A549 (cell line): ENCODE data around the gene ACTG1. TPM values are rescaled to one million over a fixed set of nuclear protein-coding genes. Genes with fewer than 3 reads are reported as not detected.
A peak's percentile ranks its signal among the peaks of the same experiment; 100 is the strongest.

Experiments
- ATAC-seq, 2 experiments: fragments of 200-7000 bp in 1 of 2; fragments of >200 bp in 1 of 2; cut with Nextera tagmentation in 1 of 2; cut with Tn5 transposase in 1 of 2; 3 replicates each; pipeline versions ENCODE4 v1.8.0 to v1.9.1; 2018 to 2020; ENCODE audit warnings: mild to moderate bottlenecking in 1 of 2, moderate library complexity in 1 of 2
- CTCF ChIA-PET: fragments of 300-600 bp; sonication (Branson Sonifier 250); formaldehyde crosslinking; extraction: SDS; loops from one replicate; lab custom pipeline; 2021; ENCODE audit warnings: antibody characterized with exemption, inconsistent platforms; lab: Yijun Ruan, JAX
- POLR2A ChIA-PET: fragments of 350-600 bp; formaldehyde crosslinking; extraction: SDS; loops from one replicate; lab custom pipeline; 2021; ENCODE audit warnings: antibody characterized with exemption, inconsistent platforms; lab: Yijun Ruan, JAX
- DNase-seq, 2 experiments: peaks; one replicate each; pipeline versions ENCODE4 v3.0.0 to v3.0.0-alpha.2; 2011 to 2016; ENCODE audit warnings: low read depth in 1 of 2, low spot score in 1 of 2
- FAIRE-seq: peaks from 2 replicates; lab custom pipeline; 2011; peaks lifted over from hg19 to GRCh38; lab: Jason Lieb, UNC
- H3K27ac ChIP-seq, 2 experiments: fragments of >200 bp; sonication (Bioruptor Twin); formaldehyde crosslinking; 3 replicates each; pipeline ENCODE4 v1.5.1; 2016 to 2017
- H3K4me1 ChIP-seq: fragments of >200 bp; sonication (Bioruptor Twin); formaldehyde crosslinking; 3 replicates; pipeline ENCODE4 v1.6.1; 2016
- H3K4me2 ChIP-seq: fragments of >200 bp; sonication (Bioruptor Twin); formaldehyde crosslinking; 3 replicates; pipeline ENCODE4 v1.6.1; 2016
- H3K4me3 ChIP-seq: fragments of >200 bp; sonication (Bioruptor Twin); formaldehyde crosslinking; 3 replicates; pipeline ENCODE4 v1.5.1; 2016
- H3K9me3 ChIP-seq: fragments of >200 bp; sonication (Bioruptor Twin); formaldehyde crosslinking; 3 replicates; pipeline ENCODE4 v1.6.1; 2016
- BHLHE40 ChIP-seq: IDR thresholded peaks from 2 replicates; pipeline ENCODE4 v1.6.1; 2012; ENCODE audit warnings: low read depth, low read length, inconsistent platforms
- CBX2 ChIP-seq: fragments of 200-600 bp; sonication (generic); IDR thresholded peaks from 2 replicates; pipeline ENCODE4 v1.6.1; 2016; ENCODE audit warnings: low read depth, mild to moderate bottlenecking, borderline replicate concordance
- CBX8 ChIP-seq: fragments of 200-600 bp; sonication (generic); IDR thresholded peaks from 2 replicates; pipeline ENCODE4 v1.6.1; 2016
- CEBPB ChIP-seq, 2 experiments: fragments of >200 bp in 1 of 2; sonication (Bioruptor Twin) in 1 of 2; formaldehyde crosslinking in 1 of 2; IDR thresholded peaks; 2 replicates each; pipeline ENCODE4 v1.6.1; 2012 to 2016
- E2F6 ChIP-seq: IDR thresholded peaks from 2 replicates; pipeline ENCODE4 v1.6.1; 2012; ENCODE audit warnings: low read depth, borderline replicate concordance
- EHMT2 ChIP-seq: fragments of 200-600 bp; sonication (generic); IDR thresholded peaks from 2 replicates; pipeline ENCODE4 v1.6.1; 2016; ENCODE audit warnings: antibody characterized with exemption, low read depth, mild to moderate bottlenecking, moderate library complexity
- EP300 ChIP-seq, 2 experiments: fragments of >200 bp; sonication (Bioruptor Twin); formaldehyde crosslinking; IDR thresholded peaks; 2 replicates in 1 of 2; 3 replicates in 1 of 2; pipeline ENCODE4 v1.6.1; 2016 to 2017
- FOSB ChIP-seq: fragments of 250-450 bp; sonication (Bioruptor Pico); IDR thresholded peaks from 2 replicates; pipeline ENCODE4 v1.5.0; 2020; ENCODE audit warnings: mild to moderate bottlenecking, moderate library complexity
- FOXS1 ChIP-seq: fragments of 250-450 bp; sonication (Bioruptor Pico); IDR thresholded peaks from 2 replicates; pipeline ENCODE4 v1.5.0; 2020; ENCODE audit warnings: mild to moderate bottlenecking, moderate library complexity
- GATA3 ChIP-seq: IDR thresholded peaks from 2 replicates; pipeline ENCODE4 v1.6.1; 2012; ENCODE audit warnings: borderline replicate concordance
- HEYL ChIP-seq: fragments of 250-450 bp; sonication (Bioruptor Pico); IDR thresholded peaks from 2 replicates; pipeline ENCODE4 v1.8.0; 2021; ENCODE audit warnings: mild to moderate bottlenecking, moderate library complexity
- HOXA7 ChIP-seq: fragments of 250-450 bp; sonication (Bioruptor Pico); IDR thresholded peaks from 2 replicates; pipeline ENCODE4 v1.5.0; 2020; ENCODE audit warnings: mild to moderate bottlenecking, moderate library complexity
- HOXB5 ChIP-seq: fragments of 250-450 bp; sonication (Bioruptor Pico); IDR thresholded peaks from 2 replicates; pipeline ENCODE4 v1.5.0; 2020; ENCODE audit warnings: mild to moderate bottlenecking, moderate library complexity
- JUN ChIP-seq, 2 experiments: fragments of >200 bp; sonication (Bioruptor Twin); formaldehyde crosslinking; IDR thresholded peaks; 2 replicates in 1 of 2; 3 replicates in 1 of 2; pipeline ENCODE4 v1.6.1; 2016 to 2017
- KDM1A ChIP-seq: fragments of 200-600 bp; sonication (generic); IDR thresholded peaks from 2 replicates; pipeline ENCODE4 v1.6.1; 2016; ENCODE audit warnings: low read depth, mild to moderate bottlenecking
- KDM5A ChIP-seq: fragments of 200-600 bp; sonication (generic); IDR thresholded peaks from 2 replicates; pipeline ENCODE4 v1.6.1; 2016; ENCODE audit warnings: antibody characterized with exemption, mild to moderate bottlenecking
- NFE2L2 ChIP-seq: fragments of 150-350 bp; conservative IDR thresholded peaks from 2 replicates; pipeline ENCODE4 v1.6.1; 2014; ENCODE audit warnings: low read length
- NPAS2 ChIP-seq: fragments of 250-450 bp; sonication (Bioruptor Pico); IDR thresholded peaks from 2 replicates; pipeline ENCODE4 v1.8.0; 2022; ENCODE audit warnings: mild to moderate bottlenecking, moderate library complexity, borderline replicate concordance
- NR3C1 ChIP-seq: fragments of >200 bp; sonication (Bioruptor Twin); formaldehyde crosslinking; IDR thresholded peaks from 3 replicates; pipeline ENCODE4 v1.6.1; 2017
- PBX3 ChIP-seq: IDR thresholded peaks from 2 replicates; pipeline ENCODE4 v1.6.1; 2012
- PHF8 ChIP-seq: fragments of 200-600 bp; sonication (generic); IDR thresholded peaks from 2 replicates; pipeline ENCODE4 v1.6.1; 2016; ENCODE audit warnings: low read depth, mild to moderate bottlenecking, antibody characterized with exemption, moderate library complexity, borderline replicate concordance
- POLR2A ChIP-seq: IDR thresholded peaks from 2 replicates; pipeline ENCODE4 v1.6.1; 2012; ENCODE audit warnings: mild to moderate bottlenecking, low read length
- POLR2AphosphoS2 ChIP-seq: conservative IDR thresholded peaks from 2 replicates; pipeline ENCODE4 v1.6.1; 2012; ENCODE audit warnings: low read length, improper control_type of control experiment, inconsistent platforms
- RARB ChIP-seq: fragments of 250-450 bp; sonication (Bioruptor Pico); IDR thresholded peaks from 2 replicates; pipeline ENCODE4 v1.8.0; 2021; ENCODE audit warnings: mild to moderate bottlenecking, moderate library complexity
- RFX5 ChIP-seq: fragments of 450-650 bp; IDR thresholded peaks from 2 replicates; pipeline ENCODE4 v1.7.1; 2014; ENCODE audit warnings: antibody characterized with exemption, mild to moderate bottlenecking, moderate library complexity
- RNF2 ChIP-seq: fragments of 200-600 bp; sonication (generic); IDR thresholded peaks from 2 replicates; pipeline ENCODE4 v1.6.1; 2016; ENCODE audit warnings: low read depth, mild to moderate bottlenecking, antibody characterized with exemption, moderate library complexity, borderline replicate concordance
- TFCP2L1 ChIP-seq: fragments of 250-450 bp; sonication (Bioruptor Pico); IDR thresholded peaks from 2 replicates; pipeline ENCODE4 v1.5.0; 2021; ENCODE audit warnings: mild to moderate bottlenecking
- TP53 ChIP-seq: fragments of 250-450 bp; sonication (Bioruptor Pico); IDR thresholded peaks from 2 replicates; pipeline ENCODE4 v1.5.0; 2021; ENCODE audit warnings: mild to moderate bottlenecking, moderate library complexity
- ZSCAN20 ChIP-seq: fragments of 250-450 bp; sonication (Bioruptor Pico); IDR thresholded peaks from 2 replicates; pipeline ENCODE4 v1.8.0; 2022; ENCODE audit warnings: mild to moderate bottlenecking, moderate library complexity
- WGBS: methylation state at CpG from one replicate; pipeline ENCODE4 v1.1.6; 2017; ENCODE audit errors: missing lambda C conversion rate; 5-methylcytosine and 5-hydroxymethylcytosine counted together
- polyA plus RNA-seq, 4 experiments: library from polyadenylated mRNA; depleted of rRNA in 3 of 4; stranded (reverse); fragments of >200 nt; fragmentation: RNase III in 1 of 4; extraction: RNeasy Plus Mini Kit Qiagen cat#74134 plus additional on column Dnase treatment in 1 of 4; gene quantifications; 2 replicates in 3 of 4; 3 replicates in 1 of 4; pipeline ENCODE4 v1.2.3, GENCODE V29; 2011 to 2017
- TF ChIP-seq, protein P1 (sequence below): fragments of >200 bp; sonication (Bioruptor Twin); formaldehyde crosslinking; IDR thresholded peaks from 3 replicates; pipeline ENCODE4 v1.6.1; 2016
- TF ChIP-seq, protein P2 (sequence below): fragments of 150-350 bp; IDR thresholded peaks from 2 replicates; pipeline ENCODE4 v1.6.1; 2014; ENCODE audit warnings: low read depth, mild to moderate bottlenecking, low read length
- TF ChIP-seq, protein P3 (sequence below): IDR thresholded peaks from 2 replicates; pipeline ENCODE4 v1.6.1; 2012
- TF ChIP-seq, protein P4 (sequence below): fragments of >200 bp; sonication (Bioruptor Twin); formaldehyde crosslinking; IDR thresholded peaks from 3 replicates; pipeline ENCODE4 v1.5.1; 2016
- TF ChIP-seq, protein P5 (sequence below): fragments of >200 bp; sonication (Bioruptor Twin); formaldehyde crosslinking; IDR thresholded peaks from 2 replicates; pipeline ENCODE4 v1.6.1; 2016
- TF ChIP-seq, protein P6 (sequence below): fragments of 250-450 bp; sonication (Bioruptor Pico); IDR thresholded peaks from 2 replicates; pipeline ENCODE4 v1.5.0; 2020; ENCODE audit warnings: low read depth, mild to moderate bottlenecking, moderate library complexity

The ACTG1 gene
- polyA plus RNA-seq, 2 of the 4 experiments (the other 2 are of a cell fraction), result 2,042 to 7,263 TPM

GRCh38 chr17:81481073-81481799 lies 31.4 kb downstream of the ACTG1 start:
- no peaks in the 10 kb centered on the region for H3K9me3 ChIP-seq
- WGBS, result 31% methylated on average over 63 of the region's 94 CpGs
- no peak for FAIRE-seq
- peak overlapping the region; percentile 45 to 78; a peak in 5 of 6 replicates for H3K27ac ChIP-seq
- peak; percentile 40 to 58; a peak in 4 of 6 replicates for ATAC-seq
- H3K4me3 ChIP-seq, result peak overlapping the region; percentile 43
- peak; percentile 52 to 87 for DNase-seq
- H3K4me1 ChIP-seq, result peaks cover 29% of the 10 kb centered on the region
- ChIA-PET CTCF (interaction anchor here (0.8 to 8.6 kb wide), 11 partner anchors 7 to 338 kb away, joined by 3 to 184 read pairs (median 4); partner anchors contain the start of gene BAHCC1), POLR2A (interaction anchor here (1.1 kb wide), 1 partner anchor 62 kb away, joined by 4 read pairs; no protein-coding TSS in a partner anchor)
- peak overlapping the region; percentile 97 for H3K4me2 ChIP-seq
- TF ChIP-seq RARB (CRISPR knock-in tag) (no peak), RFX5 (no peak), ZSCAN20 (0 out of 2 replicates have a peak, but pooled peaks have one; percentile 67), FOXS1 (CRISPR knock-in tag) (no peak), KDM1A (no peak), CEBPB (IDR thresholded peaks at IDR 0.05) (no peak), EP300 (IDR thresholded peaks at IDR 0.05) (no peak), NPAS2 (CRISPR knock-in tag) (peak; percentile 90), HOXA7 (CRISPR knock-in tag) (no peak), KDM5A (no peak), RNF2 (no peak), NR3C1 (no peak), JUN (IDR thresholded peaks at IDR 0.05) (no peak), POLR2AphosphoS2 (no peak), PHF8 (no peak), POLR2A (peak; percentile 17; the same call in 1 of the 2 replicates), FOSB (CRISPR knock-in tag) (no peak), E2F6 (peak; percentile 89), NFE2L2 (no peak), HOXB5 (CRISPR knock-in tag) (peak; percentile 90), HEYL (no peak), GATA3 (no peak), PBX3 (no peak), CBX8 (no peak), BHLHE40 (no peak), EHMT2 (no peak), TFCP2L1 (no peak), CBX2 (no peak), TP53 (CRISPR knock-in tag) (peak; percentile 82; the same call in 1 of the 2 replicates)
- TF ChIP-seq, protein P1, sequence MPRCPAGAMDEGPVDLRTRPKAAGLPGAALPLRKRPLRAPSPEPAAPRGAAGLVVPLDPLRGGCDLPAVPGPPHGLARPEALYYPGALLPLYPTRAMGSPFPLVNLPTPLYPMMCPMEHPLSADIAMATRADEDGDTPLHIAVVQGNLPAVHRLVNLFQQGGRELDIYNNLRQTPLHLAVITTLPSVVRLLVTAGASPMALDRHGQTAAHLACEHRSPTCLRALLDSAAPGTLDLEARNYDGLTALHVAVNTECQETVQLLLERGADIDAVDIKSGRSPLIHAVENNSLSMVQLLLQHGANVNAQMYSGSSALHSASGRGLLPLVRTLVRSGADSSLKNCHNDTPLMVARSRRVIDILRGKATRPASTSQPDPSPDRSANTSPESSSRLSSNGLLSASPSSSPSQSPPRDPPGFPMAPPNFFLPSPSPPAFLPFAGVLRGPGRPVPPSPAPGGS, result no peak
- TF ChIP-seq, protein P2, sequence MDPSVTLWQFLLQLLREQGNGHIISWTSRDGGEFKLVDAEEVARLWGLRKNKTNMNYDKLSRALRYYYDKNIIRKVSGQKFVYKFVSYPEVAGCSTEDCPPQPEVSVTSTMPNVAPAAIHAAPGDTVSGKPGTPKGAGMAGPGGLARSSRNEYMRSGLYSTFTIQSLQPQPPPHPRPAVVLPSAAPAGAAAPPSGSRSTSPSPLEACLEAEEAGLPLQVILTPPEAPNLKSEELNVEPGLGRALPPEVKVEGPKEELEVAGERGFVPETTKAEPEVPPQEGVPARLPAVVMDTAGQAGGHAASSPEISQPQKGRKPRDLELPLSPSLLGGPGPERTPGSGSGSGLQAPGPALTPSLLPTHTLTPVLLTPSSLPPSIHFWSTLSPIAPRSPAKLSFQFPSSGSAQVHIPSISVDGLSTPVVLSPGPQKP, result no peak
- TF ChIP-seq, protein P3, sequence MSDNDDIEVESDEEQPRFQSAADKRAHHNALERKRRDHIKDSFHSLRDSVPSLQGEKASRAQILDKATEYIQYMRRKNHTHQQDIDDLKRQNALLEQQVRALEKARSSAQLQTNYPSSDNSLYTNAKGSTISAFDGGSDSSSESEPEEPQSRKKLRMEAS, result peak; percentile 94
- TF ChIP-seq, protein P4, sequence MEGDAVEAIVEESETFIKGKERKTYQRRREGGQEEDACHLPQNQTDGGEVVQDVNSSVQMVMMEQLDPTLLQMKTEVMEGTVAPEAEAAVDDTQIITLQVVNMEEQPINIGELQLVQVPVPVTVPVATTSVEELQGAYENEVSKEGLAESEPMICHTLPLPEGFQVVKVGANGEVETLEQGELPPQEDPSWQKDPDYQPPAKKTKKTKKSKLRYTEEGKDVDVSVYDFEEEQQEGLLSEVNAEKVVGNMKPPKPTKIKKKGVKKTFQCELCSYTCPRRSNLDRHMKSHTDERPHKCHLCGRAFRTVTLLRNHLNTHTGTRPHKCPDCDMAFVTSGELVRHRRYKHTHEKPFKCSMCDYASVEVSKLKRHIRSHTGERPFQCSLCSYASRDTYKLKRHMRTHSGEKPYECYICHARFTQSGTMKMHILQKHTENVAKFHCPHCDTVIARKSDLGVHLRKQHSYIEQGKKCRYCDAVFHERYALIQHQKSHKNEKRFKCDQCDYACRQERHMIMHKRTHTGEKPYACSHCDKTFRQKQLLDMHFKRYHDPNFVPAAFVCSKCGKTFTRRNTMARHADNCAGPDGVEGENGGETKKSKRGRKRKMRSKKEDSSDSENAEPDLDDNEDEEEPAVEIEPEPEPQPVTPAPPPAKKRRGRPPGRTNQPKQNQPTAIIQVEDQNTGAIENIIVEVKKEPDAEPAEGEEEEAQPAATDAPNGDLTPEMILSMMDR, result no peak
- TF ChIP-seq, protein P5, sequence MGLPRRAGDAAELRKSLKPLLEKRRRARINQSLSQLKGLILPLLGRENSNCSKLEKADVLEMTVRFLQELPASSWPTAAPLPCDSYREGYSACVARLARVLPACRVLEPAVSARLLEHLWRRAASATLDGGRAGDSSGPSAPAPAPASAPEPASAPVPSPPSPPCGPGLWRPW, result no peak
- TF ChIP-seq, protein P6, sequence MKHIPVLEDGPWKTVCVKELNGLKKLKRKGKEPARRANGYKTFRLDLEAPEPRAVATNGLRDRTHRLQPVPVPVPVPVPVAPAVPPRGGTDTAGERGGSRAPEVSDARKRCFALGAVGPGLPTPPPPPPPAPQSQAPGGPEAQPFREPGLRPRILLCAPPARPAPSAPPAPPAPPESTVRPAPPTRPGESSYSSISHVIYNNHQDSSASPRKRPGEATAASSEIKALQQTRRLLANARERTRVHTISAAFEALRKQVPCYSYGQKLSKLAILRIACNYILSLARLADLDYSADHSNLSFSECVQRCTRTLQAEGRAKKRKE (CRISPR knock-in tag), result no peak; the same call in 1 of the 2 replicates
